Duodenal mucosa (tissue), 2 donors: ENCODE results near the gene SHTN1.

Experiments
- H3K27ac ChIP-seq: one replicate; pipeline ENCODE4 v1.7.0; 2013; ENCODE audit warnings: low read depth, low read length
- H3K27me3 ChIP-seq, 2 donors: one replicate each; pipeline ENCODE4 v1.7.0; 2013; ENCODE audit warnings: low read length in 2 of 2, control low read depth in 1 of 2; ENCODE audit not compliant: insufficient read depth in 2 of 2, control insufficient read depth in 1 of 2
- H3K36me3 ChIP-seq, 2 donors: one replicate each; pipeline ENCODE4 v1.7.0; 2013; ENCODE audit warnings: low read length in 2 of 2, control low read depth in 1 of 2; ENCODE audit not compliant: insufficient read depth in 2 of 2, control insufficient read depth in 1 of 2
- H3K4me1 ChIP-seq, 2 donors: one replicate each; pipeline ENCODE4 v1.7.0; 2013; ENCODE audit warnings: low read length in 2 of 2, control low read depth in 1 of 2; ENCODE audit not compliant: insufficient read depth in 2 of 2, control insufficient read depth in 1 of 2
- H3K4me3 ChIP-seq, 2 donors: one replicate each; pipeline ENCODE4 v1.7.0; 2013; ENCODE audit warnings: low read length in 2 of 2, low read depth in 1 of 2
- H3K9ac ChIP-seq, 2 donors: one replicate each; pipeline ENCODE4 v1.7.0; 2013; ENCODE audit warnings: low read length in 2 of 2, low read depth in 1 of 2
- H3K9me3 ChIP-seq, 2 donors: one replicate each; pipeline ENCODE4 v1.7.0; 2013; ENCODE audit warnings: low read length in 2 of 2, control low read depth in 1 of 2; ENCODE audit not compliant: control insufficient read depth in 1 of 2

SHTN1 gene

GRCh38 chr10:116880716-116881482 lies 124.1 kb downstream of the SHTN1 start:
- Histone ChIP-seq H3K27me3 (no peaks in the 10 kb centered on the region), H3K27ac (no peak overlapping the region), H3K4me1 (no peaks in the 10 kb centered on the region), H3K9me3 (no peaks in the 10 kb centered on the region), H3K9ac (no peak overlapping the region), H3K4me3 (no peak overlapping the region), H3K36me3 (no peaks in the 10 kb centered on the region)

DNA sequence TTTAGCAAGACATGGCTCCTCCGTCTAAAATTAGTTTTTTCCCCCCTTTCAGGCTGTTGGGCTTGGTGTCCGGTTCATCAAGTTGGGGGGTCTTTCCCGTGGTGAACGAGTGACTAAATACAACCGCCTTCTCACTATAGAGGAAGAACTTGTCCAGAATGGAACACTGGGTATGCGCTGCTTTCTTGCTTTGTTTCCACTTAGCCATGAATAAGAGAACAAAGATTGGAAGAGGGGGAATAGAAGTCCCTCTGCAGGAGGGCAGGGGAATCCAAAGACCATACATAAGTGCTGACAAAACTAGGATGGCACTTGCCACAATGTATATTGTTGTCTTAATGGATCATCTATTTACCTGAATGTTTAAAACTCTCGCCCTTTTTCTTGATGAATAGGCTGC lies 125.2 kb downstream of the SHTN1 start:
- H3K4me3 ChIP-seq, result no peak overlapping the region
- no peak overlapping the region for H3K27ac ChIP-seq
- H3K9ac ChIP-seq, result no peak overlapping the region
- H3K4me1 ChIP-seq, result no peaks in the 10 kb centered on the region
- H3K27me3 ChIP-seq, result no peaks in the 10 kb centered on the region
- no peaks in the 10 kb centered on the region for H3K36me3 ChIP-seq
- H3K9me3 ChIP-seq, result no peaks in the 10 kb centered on the region

DNA sequence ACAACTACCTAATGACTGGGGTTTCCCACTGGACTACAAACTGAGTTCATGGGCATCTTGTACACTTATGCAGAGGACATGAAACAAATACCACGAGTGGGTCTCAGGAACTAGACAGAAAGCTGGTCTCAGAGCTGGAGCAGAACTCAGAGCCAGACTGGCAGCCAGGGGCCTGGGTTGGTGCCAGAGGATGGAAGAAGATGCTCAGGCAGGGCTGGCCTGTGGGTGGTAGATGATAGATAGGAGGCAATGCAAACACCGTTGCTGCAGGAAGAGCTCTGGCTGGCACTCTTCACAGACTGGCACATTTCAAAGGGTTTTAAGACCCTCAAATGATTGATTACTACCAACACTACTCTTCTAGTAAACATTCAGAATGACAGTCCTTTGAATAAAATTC lies 126.9 kb downstream of the SHTN1 start:
- Histone ChIP-seq H3K27ac (no peak overlapping the region), H3K36me3 (no peaks in the 10 kb centered on the region), H3K27me3 (no peaks in the 10 kb centered on the region), H3K9ac (no peak overlapping the region), H3K4me1 (no peaks in the 10 kb centered on the region), H3K4me3 (no peak overlapping the region), H3K9me3 (no peaks in the 10 kb centered on the region)

DNA sequence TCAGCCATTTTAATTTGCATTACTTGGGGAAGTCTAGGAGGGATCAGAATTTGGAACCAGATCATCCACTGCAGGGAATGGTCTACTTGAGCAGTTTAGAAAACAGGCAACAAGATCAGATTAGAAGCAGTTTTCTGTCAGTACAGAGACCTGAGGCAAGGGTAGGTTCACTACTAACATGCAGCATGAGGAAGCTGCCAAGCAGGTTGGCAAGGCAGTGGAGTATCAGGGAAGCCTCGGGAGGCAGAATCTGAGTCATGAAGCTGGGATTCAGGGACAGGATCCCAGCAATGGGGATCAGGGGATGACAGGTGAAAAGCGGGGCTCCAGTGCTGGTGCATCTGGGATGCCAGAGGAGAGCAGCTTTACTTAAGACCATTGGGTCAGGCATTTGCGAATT lies 127.6 kb downstream of the SHTN1 start:
- no peaks in the 10 kb centered on the region for H3K9me3 ChIP-seq
- no peak overlapping the region for H3K27ac ChIP-seq
- H3K9ac ChIP-seq, result no peak overlapping the region
- H3K4me3 ChIP-seq, result no peak overlapping the region
- H3K27me3 ChIP-seq, result no peaks in the 10 kb centered on the region
- H3K4me1 ChIP-seq, result no peaks in the 10 kb centered on the region
- no peaks in the 10 kb centered on the region for H3K36me3 ChIP-seq

- H3K4me1 ChIP-seq, result no peaks in the 10 kb centered on the region
- no peaks in the 10 kb centered on the region for H3K27me3 ChIP-seq
- H3K27ac ChIP-seq, result no peak overlapping the region
- H3K4me3 ChIP-seq, result no peak overlapping the region
- no peaks in the 10 kb centered on the region for H3K9me3 ChIP-seq
- no peak overlapping the region for H3K9ac ChIP-seq
- no peaks in the 10 kb centered on the region for H3K36me3 ChIP-seq
These were observed 129.1 kb downstream of the SHTN1 start for GRCh38 chr10:116875897-116876296.

- Histone ChIP-seq H3K27me3 (no peaks in the 10 kb centered on the region), H3K27ac (no peak overlapping the region), H3K9me3 (no peaks in the 10 kb centered on the region), H3K9ac (no peak overlapping the region), H3K4me3 (no peak overlapping the region), H3K4me1 (no peaks in the 10 kb centered on the region), H3K36me3 (no peaks in the 10 kb centered on the region)
These were observed 131.9 kb downstream of the SHTN1 start for GRCh38 chr10:116873134-116873533.

DNA sequence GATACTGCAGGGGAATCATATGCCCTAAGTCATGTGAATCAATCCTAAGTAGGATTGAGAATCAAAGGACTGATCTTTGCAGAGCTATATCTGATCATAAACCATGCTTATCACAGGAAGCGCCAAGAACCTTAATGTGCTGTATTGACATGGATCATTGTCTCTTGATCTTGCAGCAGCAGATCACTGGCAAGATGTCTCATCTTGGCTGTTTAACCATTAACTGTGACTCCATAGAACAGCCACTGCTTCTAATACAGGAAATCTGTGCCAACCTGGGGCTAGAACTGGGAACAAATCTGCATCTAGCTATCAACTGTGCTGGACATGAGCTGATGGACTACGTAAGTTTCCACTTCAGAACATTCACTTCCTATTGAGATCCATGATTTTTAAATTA lies 134.0 kb downstream of the SHTN1 start:
- Histone ChIP-seq H3K9me3 (no peaks in the 10 kb centered on the region), H3K36me3 (no peaks in the 10 kb centered on the region), H3K27me3 (no peaks in the 10 kb centered on the region), H3K4me1 (no peaks in the 10 kb centered on the region), H3K9ac (no peak overlapping the region), H3K27ac (no peak overlapping the region), H3K4me3 (no peak overlapping the region)

GRCh38 chr10:116868722-116869121 lies 136.3 kb downstream of the SHTN1 start:
- Histone ChIP-seq H3K36me3 (no peaks in the 10 kb centered on the region), H3K4me3 (no peak overlapping the region), H3K27me3 (no peaks in the 10 kb centered on the region), H3K9me3 (no peaks in the 10 kb centered on the region), H3K27ac (no peak overlapping the region), H3K9ac (no peak overlapping the region), H3K4me1 (no peaks in the 10 kb centered on the region)

DNA sequence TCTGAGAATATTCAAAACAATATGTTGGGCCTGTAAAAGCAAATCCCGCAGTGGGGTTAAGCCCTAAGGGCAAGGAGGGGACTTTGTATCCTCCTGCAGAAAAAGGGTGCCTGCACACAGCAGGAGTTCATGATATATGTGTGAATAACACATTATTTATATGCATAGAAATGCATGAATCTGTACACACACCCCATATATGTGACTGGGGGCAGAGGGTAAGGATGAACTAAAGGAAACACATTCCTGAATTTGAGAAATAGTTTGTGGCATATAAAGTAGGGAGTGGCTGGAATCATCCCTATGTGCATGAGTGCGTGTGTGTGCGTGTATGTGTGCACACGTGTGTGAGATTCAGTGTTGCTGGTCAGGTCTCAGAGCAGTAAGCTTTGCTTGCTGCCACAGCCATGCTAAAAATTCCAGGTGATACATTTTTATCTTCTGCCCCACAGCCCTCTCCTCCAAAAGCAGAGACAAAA lies 136.8 kb downstream of the SHTN1 start:
- H3K27ac ChIP-seq, result no peak overlapping the region
- no peak overlapping the region for H3K4me3 ChIP-seq
- no peaks in the 10 kb centered on the region for H3K9me3 ChIP-seq
- H3K4me1 ChIP-seq, result no peaks in the 10 kb centered on the region
- no peaks in the 10 kb centered on the region for H3K27me3 ChIP-seq
- no peaks in the 10 kb centered on the region for H3K36me3 ChIP-seq
- no peak overlapping the region for H3K9ac ChIP-seq

- H3K27me3 ChIP-seq, result no peaks in the 10 kb centered on the region
- no peak overlapping the region for H3K4me3 ChIP-seq
- no peak overlapping the region for H3K27ac ChIP-seq
- no peaks in the 10 kb centered on the region for H3K9me3 ChIP-seq
- no peak overlapping the region for H3K9ac ChIP-seq
- no peaks in the 10 kb centered on the region for H3K4me1 ChIP-seq
- H3K36me3 ChIP-seq, result no peaks in the 10 kb centered on the region
These were observed 137.9 kb downstream of the SHTN1 start for GRCh38 chr10:116866987-116867595.
